GM23338 (cell line): ENCODE data around the gene CDC42BPB.

Experiments used
- POLR2AphosphoS5 ChIP-seq: IDR thresholded peaks from 2 replicates; pipeline ENCODE4 v1.6.1; 2016; ENCODE audit warnings: antibody characterized with exemption, low read depth
- TF ChIP-seq, protein P1 (sequence below), 2 experiments: fragments of 200-600 bp in 1 of 2; sonication (generic) in 1 of 2; conservative IDR thresholded peaks; 2 replicates each; pipeline versions ENCODE4 v1.5.1 to v1.6.1; 2016 to 2017; ENCODE audit warnings: antibody characterized with exemption in 2 of 2, low read depth in 2 of 2, mild to moderate bottlenecking in 2 of 2, moderate library complexity in 1 of 2

DNA sequence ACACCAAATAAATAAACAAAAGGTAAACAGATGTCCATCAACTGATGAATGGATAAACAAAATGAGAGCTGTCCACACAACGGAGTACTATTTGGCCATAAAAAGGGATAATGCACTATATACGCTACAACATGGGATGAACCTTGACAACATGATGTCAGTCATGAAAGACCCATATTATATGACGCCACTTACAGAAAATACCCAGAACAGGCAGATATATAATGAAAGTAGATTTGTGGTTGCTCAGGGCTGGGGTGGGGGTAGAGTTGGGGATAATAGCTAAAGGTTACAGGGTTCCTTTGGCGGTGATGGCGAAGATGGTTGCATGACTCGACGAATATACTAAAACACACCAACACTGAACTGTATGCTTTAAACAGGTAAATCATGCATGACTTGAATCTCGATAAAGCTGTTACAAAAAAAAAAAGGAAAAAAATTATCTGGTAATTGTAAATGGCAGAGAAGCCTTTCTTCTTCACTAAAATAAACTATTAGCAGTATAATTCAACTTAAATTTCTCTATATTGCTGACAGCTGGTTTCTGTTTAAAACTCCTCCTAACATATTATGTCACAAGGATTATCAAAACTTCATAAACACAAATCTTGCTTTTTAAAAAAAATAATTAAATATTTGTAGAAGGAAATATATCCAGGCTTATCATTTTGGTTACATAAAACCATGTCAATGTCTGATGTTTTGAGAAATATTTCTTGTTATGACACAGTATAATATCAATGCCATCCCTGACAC, 13.9 kb downstream of the CDC42BPB start:
- TF ChIP-seq, protein P1, sequence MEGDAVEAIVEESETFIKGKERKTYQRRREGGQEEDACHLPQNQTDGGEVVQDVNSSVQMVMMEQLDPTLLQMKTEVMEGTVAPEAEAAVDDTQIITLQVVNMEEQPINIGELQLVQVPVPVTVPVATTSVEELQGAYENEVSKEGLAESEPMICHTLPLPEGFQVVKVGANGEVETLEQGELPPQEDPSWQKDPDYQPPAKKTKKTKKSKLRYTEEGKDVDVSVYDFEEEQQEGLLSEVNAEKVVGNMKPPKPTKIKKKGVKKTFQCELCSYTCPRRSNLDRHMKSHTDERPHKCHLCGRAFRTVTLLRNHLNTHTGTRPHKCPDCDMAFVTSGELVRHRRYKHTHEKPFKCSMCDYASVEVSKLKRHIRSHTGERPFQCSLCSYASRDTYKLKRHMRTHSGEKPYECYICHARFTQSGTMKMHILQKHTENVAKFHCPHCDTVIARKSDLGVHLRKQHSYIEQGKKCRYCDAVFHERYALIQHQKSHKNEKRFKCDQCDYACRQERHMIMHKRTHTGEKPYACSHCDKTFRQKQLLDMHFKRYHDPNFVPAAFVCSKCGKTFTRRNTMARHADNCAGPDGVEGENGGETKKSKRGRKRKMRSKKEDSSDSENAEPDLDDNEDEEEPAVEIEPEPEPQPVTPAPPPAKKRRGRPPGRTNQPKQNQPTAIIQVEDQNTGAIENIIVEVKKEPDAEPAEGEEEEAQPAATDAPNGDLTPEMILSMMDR (conservative IDR thresholded peaks at IDR 0.05; ENCODE audit: low read depth in 2 of 2), result no peak
- no peak for TF ChIP-seq POLR2AphosphoS5
